Measurements from ENCODE around the gene TRMT2A.
A peak's percentile ranks its signal among the peaks of the same experiment; 100 is the strongest.

DNA sequence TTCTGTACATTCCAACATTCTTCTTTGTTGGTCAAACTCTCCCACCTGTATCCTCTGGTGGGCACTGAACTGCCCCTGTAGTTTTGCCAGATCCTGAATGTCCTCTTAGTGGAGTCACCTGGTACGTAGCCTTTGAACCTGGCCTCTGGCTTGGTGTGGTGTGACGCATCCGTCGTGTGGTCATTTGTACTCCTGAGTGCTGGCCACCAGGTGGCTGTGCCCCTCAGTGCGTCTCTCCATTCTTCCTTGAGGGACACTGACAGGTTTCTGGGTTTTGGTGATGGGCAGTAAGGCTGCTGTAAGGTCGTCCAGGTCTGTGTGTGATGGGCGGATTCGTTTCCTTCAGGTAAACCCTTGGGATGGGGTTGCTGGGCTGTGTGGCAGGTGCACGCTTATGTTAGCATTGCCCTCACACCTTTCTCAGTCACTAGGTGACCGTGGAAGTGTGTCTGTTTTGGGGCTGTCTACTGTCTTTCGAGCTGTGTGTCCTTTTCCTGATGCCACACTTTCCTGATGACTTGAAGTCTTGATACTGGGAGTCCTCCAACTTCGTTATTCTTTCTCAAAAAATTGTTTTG, 14.7 kb downstream of the TRMT2A start:
- TF ChIP-seq, protein P1, sequence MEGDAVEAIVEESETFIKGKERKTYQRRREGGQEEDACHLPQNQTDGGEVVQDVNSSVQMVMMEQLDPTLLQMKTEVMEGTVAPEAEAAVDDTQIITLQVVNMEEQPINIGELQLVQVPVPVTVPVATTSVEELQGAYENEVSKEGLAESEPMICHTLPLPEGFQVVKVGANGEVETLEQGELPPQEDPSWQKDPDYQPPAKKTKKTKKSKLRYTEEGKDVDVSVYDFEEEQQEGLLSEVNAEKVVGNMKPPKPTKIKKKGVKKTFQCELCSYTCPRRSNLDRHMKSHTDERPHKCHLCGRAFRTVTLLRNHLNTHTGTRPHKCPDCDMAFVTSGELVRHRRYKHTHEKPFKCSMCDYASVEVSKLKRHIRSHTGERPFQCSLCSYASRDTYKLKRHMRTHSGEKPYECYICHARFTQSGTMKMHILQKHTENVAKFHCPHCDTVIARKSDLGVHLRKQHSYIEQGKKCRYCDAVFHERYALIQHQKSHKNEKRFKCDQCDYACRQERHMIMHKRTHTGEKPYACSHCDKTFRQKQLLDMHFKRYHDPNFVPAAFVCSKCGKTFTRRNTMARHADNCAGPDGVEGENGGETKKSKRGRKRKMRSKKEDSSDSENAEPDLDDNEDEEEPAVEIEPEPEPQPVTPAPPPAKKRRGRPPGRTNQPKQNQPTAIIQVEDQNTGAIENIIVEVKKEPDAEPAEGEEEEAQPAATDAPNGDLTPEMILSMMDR (IDR thresholded peaks at IDR 0.05), result peak; percentile 23 to 42 (median 36)
- no peak for TF ChIP-seq POLR2A (IDR thresholded peaks at IDR 0.05)
